Caki2 (cell line): ENCODE data around the gene LY86. TPM values are rescaled to one million over a fixed set of nuclear protein-coding genes. Genes with fewer than 3 reads are reported as not detected.

Source experiments
- DNase-seq: peaks from one replicate; pipeline ENCODE4 v3.0.0-alpha.2; 2015; ENCODE audit warnings: low read depth
- in situ Hi-C: cut with HindIII; loops from 2 replicates; pipeline ENCODE4 v1.10.0; 2016; ENCODE audit warnings: low sequenced_read_pairs, low pct_unique_long_range_greater_than_20kb, mixed read lengths
- total RNA-seq: library from RNA; depleted of rRNA; stranded (reverse); fragments of >200 nt; shearing (Covaris generic); gene quantifications from 2 replicates; pipeline ENCODE4 v1.2.3, GENCODE V29; 2014; ENCODE audit warnings: low replicate concordance

Gene LY86
- total RNA-seq, 1 experiment from 2014 or later, result not detected

DNA sequence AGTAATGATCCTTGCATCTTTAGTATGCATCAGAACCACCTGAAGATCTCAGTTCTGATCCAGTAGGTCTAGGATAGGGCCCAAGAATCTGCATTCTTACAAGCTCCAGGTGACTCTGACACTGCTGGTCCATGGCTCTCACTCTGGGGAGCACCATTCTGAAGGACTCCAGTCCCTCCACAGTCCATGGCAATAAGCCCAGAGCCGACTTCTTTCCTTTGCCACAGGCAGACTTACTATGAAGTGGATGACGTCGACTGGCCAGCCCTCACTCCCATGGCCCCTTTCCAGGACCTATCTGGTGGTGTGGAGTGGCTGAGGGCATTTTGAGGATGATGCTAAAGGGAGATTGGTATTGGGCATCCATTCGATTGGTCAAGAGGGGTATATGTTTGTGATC is 21.8 kb upstream of the LY86 start:
- no peak for DNase-seq
- in situ Hi-C loops, result no loop called here

- in situ Hi-C loops, result no loop called here
- no peak for DNase-seq
Measured at GRCh38 chr6:6569096-6569810, 19.3 kb upstream of the LY86 start.

- in situ Hi-C loops, result no loop called here
- no peak for DNase-seq
Measured at GRCh38 chr6:6569811-6570164, 18.7 kb upstream of the LY86 start.

GRCh38 chr6:6570929-6571671 is 17.4 kb upstream of the LY86 start:
- in situ Hi-C loops, result no loop called here
- no peak for DNase-seq

DNA sequence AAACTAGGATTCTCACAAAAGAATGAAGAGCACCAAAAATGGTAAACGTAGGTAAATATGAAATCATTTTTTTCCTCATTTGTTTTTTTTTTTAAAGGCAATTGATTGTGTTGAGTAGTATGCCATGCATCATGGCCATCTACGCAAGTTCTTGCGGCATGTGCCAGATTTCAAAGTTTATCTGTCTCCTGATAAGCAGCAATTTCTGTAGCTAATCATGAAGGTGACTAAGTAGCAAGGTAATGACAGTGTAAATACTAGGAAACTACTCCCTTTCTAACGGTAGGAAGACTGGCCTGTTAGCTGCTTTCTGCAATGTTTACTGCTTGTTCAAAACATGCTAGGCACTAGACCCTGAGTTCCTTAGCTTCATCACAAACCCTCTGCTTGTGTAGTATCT is 13.4 kb upstream of the LY86 start:
- no peak for DNase-seq
- in situ Hi-C loops, result no loop called here

DNA sequence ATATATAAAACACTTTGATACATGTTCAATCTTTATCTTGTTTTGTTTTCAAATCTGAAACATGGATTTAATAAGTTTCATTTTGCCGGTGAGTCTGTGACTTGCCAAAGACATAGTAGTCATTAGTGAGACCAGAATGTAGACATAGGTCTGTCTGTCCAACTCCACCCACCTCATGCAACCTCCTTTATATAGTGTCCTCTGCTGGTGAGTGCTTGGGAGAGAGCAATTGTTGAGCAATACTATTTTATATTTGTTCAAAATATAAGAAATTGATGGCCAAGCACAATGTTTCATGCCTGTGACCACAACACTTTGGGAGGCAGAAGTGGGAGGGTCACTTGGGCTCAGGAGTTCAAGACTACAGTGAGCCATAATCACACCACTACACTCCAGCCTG is 10.8 kb upstream of the LY86 start:
- in situ Hi-C loops, result no loop called here
- no peak for DNase-seq

DNA sequence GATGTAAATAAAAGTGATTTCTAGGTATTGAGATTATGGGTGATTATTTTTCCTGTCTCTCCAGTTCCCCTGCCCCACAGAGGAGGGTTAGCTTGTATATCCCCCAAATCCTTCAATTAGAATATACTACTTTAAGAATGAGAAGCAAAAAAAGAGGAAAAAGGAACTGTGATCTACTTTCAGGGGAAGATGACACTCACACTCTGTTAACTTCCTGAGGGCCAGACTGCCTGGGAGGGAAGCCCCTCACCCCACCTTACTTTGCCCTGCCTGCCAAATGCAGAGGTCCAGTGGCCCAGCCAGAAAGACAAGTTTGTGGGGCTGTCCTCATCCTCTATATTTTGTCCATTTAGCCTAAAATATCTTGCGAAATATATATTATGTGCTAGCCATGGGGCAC is 9.2 kb upstream of the LY86 start:
- in situ Hi-C loops, result no loop called here

DNA sequence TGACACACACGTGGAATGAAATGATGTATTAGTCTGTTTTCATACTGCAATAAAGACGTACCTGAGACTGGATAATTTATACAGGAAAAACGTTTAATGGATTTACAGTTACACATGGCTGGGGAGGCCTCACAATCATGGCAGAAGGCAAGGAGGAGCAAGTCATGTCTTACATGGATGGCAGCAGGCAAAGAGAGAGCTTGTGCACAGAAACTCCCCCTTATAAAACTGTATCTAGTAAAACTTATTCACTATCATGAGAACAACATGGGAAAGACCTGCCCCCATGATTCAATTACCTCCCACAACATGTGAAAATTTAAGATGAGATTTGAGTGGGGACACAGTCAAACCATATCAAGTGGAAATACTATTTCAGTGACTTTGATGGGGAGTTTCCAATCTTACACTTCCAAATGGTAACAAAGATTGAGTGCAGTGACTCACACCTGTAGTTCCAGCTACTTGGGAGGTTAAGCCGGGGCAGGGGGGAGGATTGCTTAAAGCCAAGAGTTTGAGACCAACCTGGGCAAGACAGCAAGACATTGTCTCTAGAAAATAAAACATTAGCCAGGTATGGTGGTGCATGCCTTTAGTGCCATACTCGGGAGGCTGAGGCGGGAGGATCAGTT is 8.2 kb upstream of the LY86 start:
- no peak for DNase-seq
- in situ Hi-C loops, result no loop called here

More for the DNA sequence above, 9.2 kb upstream of the LY86 start:
- DNase-seq, result no peak

- DNase-seq, result no peak
- in situ Hi-C loops, result no loop called here
Measured at GRCh38 chr6:6581054-6581453, 7.5 kb upstream of the LY86 start.

DNA sequence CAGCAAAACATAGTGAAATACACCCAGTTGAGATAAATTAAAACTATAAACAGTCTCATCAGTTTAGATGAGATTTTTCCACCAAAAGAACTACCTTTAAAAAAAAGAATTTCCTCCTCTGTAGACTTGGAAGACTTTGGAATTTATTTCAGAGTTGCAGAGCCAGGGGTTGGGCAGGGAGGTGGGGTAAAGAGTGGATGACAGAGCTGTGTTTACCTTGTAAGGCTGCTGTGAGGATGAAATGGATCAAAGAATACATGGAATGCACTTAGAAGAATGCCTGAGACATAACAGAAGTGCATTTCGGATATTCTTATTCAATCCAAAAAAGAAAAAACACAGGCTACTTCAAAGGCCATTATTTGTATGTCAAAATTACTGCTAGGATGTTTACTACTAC is 6.4 kb upstream of the LY86 start:
- DNase-seq, result peak; percentile 14
- in situ Hi-C loops, result no loop called here

DNA sequence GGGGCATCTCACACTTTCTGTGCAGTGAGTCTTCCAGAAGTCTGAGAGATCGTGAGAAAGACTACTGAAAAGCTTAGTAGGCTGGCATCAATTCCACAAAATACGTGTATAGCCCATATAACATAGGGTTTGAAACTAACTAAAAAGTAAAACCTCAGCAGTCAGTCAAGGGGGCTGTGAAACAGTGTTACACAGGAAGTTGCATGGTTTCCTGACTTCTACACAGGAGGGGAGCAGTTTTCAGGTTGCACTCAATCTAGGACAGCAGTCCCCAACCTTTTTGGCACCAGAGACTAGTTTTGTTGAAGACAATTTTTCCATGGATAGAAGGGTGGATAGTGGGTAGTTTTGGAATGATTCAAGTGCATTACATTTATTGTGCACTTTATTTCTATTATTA is 4.7 kb upstream of the LY86 start:
- no peak for DNase-seq
- in situ Hi-C loops, result no loop called here

DNA sequence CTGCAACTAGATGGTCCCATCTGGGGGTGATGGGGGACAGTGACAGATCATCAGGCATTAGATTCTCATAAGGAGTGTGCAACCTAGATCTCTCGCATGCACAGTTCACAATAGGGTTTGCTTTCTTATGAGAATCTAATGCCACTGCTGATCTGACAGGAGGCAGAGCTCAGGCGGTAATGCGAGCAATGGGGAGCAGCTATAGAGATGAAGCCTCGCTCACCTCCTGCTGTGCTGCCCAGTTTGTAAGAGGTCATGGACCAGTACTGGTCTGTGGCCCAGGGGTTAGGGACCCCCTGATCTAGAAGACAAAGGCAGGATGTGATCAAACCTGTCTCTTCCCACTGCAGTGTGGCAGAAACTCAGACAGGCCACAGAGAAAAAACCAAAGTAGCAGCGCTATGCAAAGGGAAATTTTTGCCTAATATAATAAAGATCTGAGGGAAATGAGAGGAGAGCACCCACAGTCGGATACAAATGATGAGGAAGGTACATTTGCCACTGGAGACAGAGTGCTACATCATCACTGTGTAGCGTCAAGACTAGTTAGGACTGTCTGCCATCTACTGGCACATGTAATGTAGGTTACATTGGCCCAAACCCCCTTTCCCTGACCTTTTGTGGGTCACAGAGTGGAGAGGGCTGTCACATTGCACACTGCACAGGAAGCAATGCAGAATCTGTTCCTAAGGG is 4.1 kb upstream of the LY86 start:
- no peak for DNase-seq
- in situ Hi-C loops, result no loop called here

- in situ Hi-C loops, result no loop called here
- DNase-seq, result no peak
Measured at GRCh38 chr6:6585003-6585311, 3.6 kb upstream of the LY86 start.

DNA sequence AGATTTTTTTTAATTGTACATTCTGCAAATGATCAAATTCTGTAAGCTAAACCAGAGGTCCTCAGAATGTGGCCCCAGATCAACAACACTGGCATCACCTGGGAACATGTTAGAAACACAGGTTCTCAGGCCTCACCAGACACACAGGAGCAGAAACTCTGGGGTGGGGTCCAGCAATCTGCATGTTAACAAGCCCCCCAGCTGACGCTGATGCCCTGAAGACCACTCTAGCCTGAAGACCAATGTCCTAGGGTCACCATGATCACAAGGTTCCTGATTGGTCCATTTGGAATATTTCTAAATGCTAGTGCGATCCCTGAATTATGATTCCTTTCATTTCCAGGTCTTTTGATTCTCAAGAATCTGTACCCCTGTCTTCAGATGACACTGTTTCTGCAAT is 2.4 kb upstream of the LY86 start:
- in situ Hi-C loops, result no loop called here
- no peak for DNase-seq

DNA sequence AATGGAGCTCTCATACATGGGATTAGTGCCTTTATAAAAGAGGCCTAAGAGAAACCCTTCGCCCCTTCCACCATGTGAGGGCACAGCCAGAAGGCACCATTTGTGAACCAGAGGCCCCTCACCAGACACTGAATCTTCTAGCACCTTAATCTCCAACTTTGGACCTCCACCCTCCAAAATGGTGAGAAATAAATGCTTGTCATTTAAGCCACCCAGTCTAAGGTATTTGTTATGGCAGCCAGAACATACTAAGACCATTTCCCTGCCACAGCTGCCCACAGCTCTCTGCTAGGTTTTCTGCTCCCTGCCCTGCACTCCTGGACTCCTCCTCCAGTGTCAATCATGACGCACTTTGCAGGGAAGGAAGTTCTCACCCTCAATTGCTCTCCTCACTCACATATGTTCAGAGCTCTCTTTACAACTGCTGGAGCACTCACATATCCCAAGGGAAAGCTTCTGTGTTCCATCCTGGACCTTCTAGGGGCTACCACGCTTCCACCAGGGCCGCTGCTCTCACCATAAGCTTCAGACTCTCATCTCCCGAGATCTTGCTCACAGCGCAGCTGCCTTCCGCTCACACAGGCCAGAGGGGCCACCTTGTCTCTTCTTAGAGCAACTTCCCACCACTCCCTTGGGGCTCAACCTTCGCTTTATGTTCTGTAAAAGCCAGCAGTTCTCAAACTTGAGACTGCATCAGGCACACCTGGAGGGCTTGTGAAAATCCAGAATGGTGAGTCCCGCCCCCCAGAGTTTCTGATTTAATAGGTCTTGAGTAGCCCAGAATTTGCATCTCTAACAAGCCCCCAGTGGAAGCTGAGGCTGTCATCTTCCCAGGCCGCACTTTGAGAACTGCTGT is 1.6 kb upstream of the LY86 start:
- in situ Hi-C loops, result no loop called here
- no peak for DNase-seq

DNA sequence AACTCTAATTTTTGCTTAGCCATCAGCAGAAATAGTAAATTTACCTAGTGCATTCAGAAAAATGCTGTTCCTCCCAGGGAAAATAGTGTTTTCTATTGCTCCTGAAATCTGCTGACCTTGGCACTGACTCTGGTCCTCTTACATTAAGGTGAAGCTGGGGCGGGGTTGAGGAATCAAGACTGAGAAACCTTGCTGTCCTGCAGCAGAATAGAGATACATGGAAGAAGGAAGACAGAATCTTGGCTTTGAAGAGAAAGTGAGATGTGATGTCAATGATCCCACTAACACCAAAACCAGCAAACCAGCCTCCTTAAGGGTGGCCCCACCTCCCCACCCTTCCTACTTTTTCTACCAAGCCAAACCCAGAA is 840 bp upstream of the LY86 start:
- no peak for DNase-seq
- in situ Hi-C loops, result no loop called here

GRCh38 chr6:6588924-6589709 is 597 bp downstream of the LY86 start:
- DNase-seq, result no peak
- in situ Hi-C loops, result no loop called here

- in situ Hi-C loops, result no loop called here
Measured at GRCh38 chr6:6590530-6590929, 2.0 kb downstream of the LY86 start.

More at GRCh38 chr6:6590530-6590929, 2.0 kb downstream of the LY86 start:
- DNase-seq, result no peak
